SJSA1 (cell line): Measurements from ENCODE around the gene PDCD4. TPM values are rescaled to one million over a fixed set of nuclear protein-coding genes. Genes with fewer than 3 reads are reported as not detected.

ENCODE experiments used
- DNase-seq, 2 experiments: peaks; one replicate each; pipeline ENCODE4 v3.0.0-alpha.2; 2015 to 2020; ENCODE audit warnings: low spot score in 2 of 2, low read depth in 1 of 2
- H3K27ac ChIP-seq: fragments of 250-450 bp; sonication (Bioruptor Pico); 2 replicates; pipeline ENCODE4 v1.5.1; 2020; ENCODE audit warnings: mild to moderate bottlenecking, moderate library complexity
- H3K27me3 ChIP-seq: fragments of 250-450 bp; sonication (Bioruptor Pico); replicated peaks from 2 replicates; pipeline ENCODE4 v1.5.1; 2020; ENCODE audit warnings: mild to moderate bottlenecking, moderate library complexity
- H3K36me3 ChIP-seq: fragments of 250-450 bp; sonication (Bioruptor Pico); 2 replicates; pipeline ENCODE4 v1.5.1; 2020; ENCODE audit warnings: mild to moderate bottlenecking
- H3K4me1 ChIP-seq: fragments of 250-450 bp; sonication (Bioruptor Pico); replicated peaks from 2 replicates; pipeline ENCODE4 v1.6.1; 2021; ENCODE audit warnings: mild to moderate bottlenecking
- H3K4me3 ChIP-seq: fragments of 250-450 bp; sonication (Bioruptor Pico); 2 replicates; pipeline ENCODE4 v1.5.1; 2020; ENCODE audit warnings: mild to moderate bottlenecking
- H3K9me3 ChIP-seq: fragments of 250-450 bp; sonication (Bioruptor Pico); replicated peaks from 2 replicates; pipeline ENCODE4 v1.5.1; 2020; ENCODE audit warnings: mild to moderate bottlenecking
- total RNA-seq: library from RNA; depleted of rRNA; stranded (reverse); fragments of >200 nt; shearing (Covaris generic); gene quantifications from 2 replicates; pipeline ENCODE4 v1.2.3, GENCODE V29; 2014; rRNA removed

Gene PDCD4
- total RNA-seq, 1 experiment from 2014 or later: 21.0 TPM

- DNase-seq: no peak
- Histone ChIP-seq H3K9me3 (no peaks in the 10 kb centered on the region), H3K4me1 (no peaks in the 10 kb centered on the region), H3K27me3 (no peaks in the 10 kb centered on the region), H3K27ac (no peak overlapping the region), H3K4me3 (no peak overlapping the region), H3K36me3 (peaks cover 48% of the 10 kb centered on the region)
Measured at GRCh38 chr10:110944792-110945396, 73.2 kb downstream of the PDCD4 start.

- Histone ChIP-seq H3K36me3 (peaks cover 52% of the 10 kb centered on the region), H3K27me3 (no peaks in the 10 kb centered on the region), H3K9me3 (no peaks in the 10 kb centered on the region), H3K27ac (no peak overlapping the region), H3K4me3 (no peak overlapping the region), H3K4me1 (no peaks in the 10 kb centered on the region)
- no peak for DNase-seq
Measured at GRCh38 chr10:110946496-110946895, 74.8 kb downstream of the PDCD4 start.

- Histone ChIP-seq H3K4me3 (no peak overlapping the region), H3K9me3 (no peaks in the 10 kb centered on the region), H3K27me3 (no peaks in the 10 kb centered on the region), H3K27ac (no peak overlapping the region), H3K4me1 (no peaks in the 10 kb centered on the region), H3K36me3 (peaks cover 52% of the 10 kb centered on the region)
- no peak for DNase-seq
Measured at GRCh38 chr10:110947061-110947595, 75.4 kb downstream of the PDCD4 start.

Other genes starting within 250 kb of the PDCD4 start
- 16.5 and 17.0 TPM in 2 replicates for gene RBM20, start 227.6 kb upstream of the PDCD4 start, total RNA-seq
- 33.6 and 44.5 TPM in 2 replicates for gene BBIP1, start 47.3 kb downstream of the PDCD4 start, total RNA-seq
- gene SHOC2, start 47.7 kb downstream of the PDCD4 start, total RNA-seq: 41.6 and 51.5 TPM in 2 replicates
- 0.53 and 0.68 TPM in 2 replicates for gene ADRA2A, start 205.1 kb downstream of the PDCD4 start, total RNA-seq